ENCODE results near the gene STKLD1. TPM values are rescaled to one million over a fixed set of nuclear protein-coding genes. Genes with fewer than 3 reads are reported as not detected.
A peak's percentile ranks its signal among the peaks of the same experiment; 100 is the strongest.

STKLD1 gene
- total RNA-seq, 1 experiment from 2014 or later, result 3.4 TPM

GRCh38 chr9:133357656-133358055, 18.5 kb upstream of the STKLD1 start:
- H3K4me1 Mint-ChIP-seq (ENCODE audit: low read depth, unreplicated experiment), result peaks cover 20% of the 10 kb centered on the region
- H3K9me3 Mint-ChIP-seq (ENCODE audit: unreplicated experiment), result no peaks in the 10 kb centered on the region
- no peak overlapping the region for H3K27ac Mint-ChIP-seq (ENCODE audit: unreplicated experiment)
- H3K4me3 Mint-ChIP-seq (ENCODE audit: unreplicated experiment), result peak overlapping the region; percentile 86
- POLR2A ChIA-PET, result no interaction called here
- Histone ChIP-seq H3K27me3 (replicated peaks; ENCODE audit: control insufficient read depth, insufficient read depth, low read length) (no peaks in the 10 kb centered on the region), H3K9me3 (no peaks in the 10 kb centered on the region), H3K4me1 (peaks cover 14% of the 10 kb centered on the region), H3K36me3 (ENCODE audit: control insufficient read depth, insufficient read depth, low read length) (peaks cover 5% of the 10 kb centered on the region), H3K4me3 (ENCODE audit: low read depth, low read length) (peak overlapping the region; percentile 62)
- CTCF ChIA-PET, result interaction anchor here (0.9 to 1.8 kb wide), 7 partner anchors 8 to 170 kb away, joined by 3 to 9 read pairs (median 3); partner anchors contain the start of genes MED22 and RPL7A
- H3K27me3 Mint-ChIP-seq (ENCODE audit: insufficient read depth, unreplicated experiment), result no peaks in the 10 kb centered on the region
- intact Hi-C loops (cut with micrococcal nuclease; ENCODE audit: unreplicated experiment), result loop anchor here (2.0 kb wide), 2 partner anchors 19 to 37 kb away; partner anchors contain the start of genes STKLD1 and SURF4
- no peak for TF ChIP-seq CTCF (IDR thresholded peaks at IDR 0.05; ENCODE audit: insufficient read depth in 1 of 2, low read depth in 1 of 2, low read length in 1 of 2, severe bottlenecking in 1 of 2, unreplicated experiment in 1 of 2)
- DNase-seq, result no peak
- no TSS peak for BruUV-seq (replicated peaks)
- H3K36me3 Mint-ChIP-seq (ENCODE audit: insufficient read depth, unreplicated experiment), result peaks cover 93% of the 10 kb centered on the region

- BruUV-seq (replicated peaks), result no TSS peak
- no peak overlapping the region for H3K4me3 Mint-ChIP-seq (ENCODE audit: unreplicated experiment)
- TF ChIP-seq CTCF (IDR thresholded peaks at IDR 0.05; ENCODE audit: insufficient read depth in 1 of 2, low read depth in 1 of 2, low read length in 1 of 2, severe bottlenecking in 1 of 2, unreplicated experiment in 1 of 2), result peak; percentile 32 to 57
- Histone ChIP-seq H3K9me3 (no peaks in the 10 kb centered on the region), H3K4me1 (peaks cover 14% of the 10 kb centered on the region), H3K4me3 (ENCODE audit: low read depth, low read length) (no peak overlapping the region), H3K27me3 (replicated peaks; ENCODE audit: control insufficient read depth, insufficient read depth, low read length) (no peaks in the 10 kb centered on the region), H3K36me3 (ENCODE audit: control insufficient read depth, insufficient read depth, low read length) (peaks cover 2% of the 10 kb centered on the region)
- no peaks in the 10 kb centered on the region for H3K9me3 Mint-ChIP-seq (ENCODE audit: unreplicated experiment)
- DNase-seq, result peak; percentile 58 to 70
- intact Hi-C loops (cut with micrococcal nuclease; ENCODE audit: unreplicated experiment), result loop anchor here (1.0 kb wide), 2 partner anchors 45 to 127 kb away; no protein-coding TSS in a partner anchor
- peaks cover 20% of the 10 kb centered on the region for H3K4me1 Mint-ChIP-seq (ENCODE audit: low read depth, unreplicated experiment)
- peak overlapping the region; percentile 42 for H3K27ac Mint-ChIP-seq (ENCODE audit: unreplicated experiment)
- CTCF ChIA-PET, result interaction anchor here (0.6 kb wide), 1 partner anchor 119 kb away, joined by 4 read pairs; the partner anchor contains the start of gene SLC2A6
- POLR2A ChIA-PET, result interaction anchor here (1.1 kb wide), 1 partner anchor 100 kb away, joined by 3 read pairs; the partner anchor contains the start of gene CACFD1
- no peaks in the 10 kb centered on the region for H3K27me3 Mint-ChIP-seq (ENCODE audit: insufficient read depth, unreplicated experiment)
- peaks cover 94% of the 10 kb centered on the region for H3K36me3 Mint-ChIP-seq (ENCODE audit: insufficient read depth, unreplicated experiment)
Observed at GRCh38 chr9:133359399-133360175, 16.6 kb upstream of the STKLD1 start.

- Histone ChIP-seq H3K36me3 (ENCODE audit: control insufficient read depth, insufficient read depth, low read length) (peaks cover 4% of the 10 kb centered on the region), H3K4me1 (peaks cover 8% of the 10 kb centered on the region), H3K27me3 (replicated peaks; ENCODE audit: control insufficient read depth, insufficient read depth, low read length) (no peaks in the 10 kb centered on the region), H3K4me3 (ENCODE audit: low read depth, low read length) (no peak overlapping the region), H3K9me3 (no peaks in the 10 kb centered on the region)
- Mint-ChIP-seq H3K27me3 (ENCODE audit: insufficient read depth, unreplicated experiment) (no peaks in the 10 kb centered on the region), H3K9me3 (ENCODE audit: unreplicated experiment) (no peaks in the 10 kb centered on the region), H3K36me3 (ENCODE audit: insufficient read depth, unreplicated experiment) (peaks cover 97% of the 10 kb centered on the region), H3K4me3 (ENCODE audit: unreplicated experiment) (no peak overlapping the region), H3K27ac (ENCODE audit: unreplicated experiment) (peak overlapping the region; percentile 38), H3K4me1 (ENCODE audit: low read depth, unreplicated experiment) (peaks cover 20% of the 10 kb centered on the region)
- ChIA-PET POLR2A (interaction anchor here (0.5 to 1.1 kb wide), 2 partner anchors 23 to 99 kb away, joined by 3 read pairs; partner anchors contain the start of gene CACFD1), CTCF (interaction anchor here (0.5 to 0.6 kb wide), 2 partner anchors 29 to 118 kb away, joined by 4 read pairs; partner anchors contain the start of gene SLC2A6)
- DNase-seq, result no peak
- no peak for TF ChIP-seq CTCF (IDR thresholded peaks at IDR 0.05; ENCODE audit: insufficient read depth in 1 of 2, low read depth in 1 of 2, low read length in 1 of 2, severe bottlenecking in 1 of 2, unreplicated experiment in 1 of 2)
- intact Hi-C loops (cut with micrococcal nuclease; ENCODE audit: unreplicated experiment), result no loop called here
- BruUV-seq (replicated peaks), result no TSS peak
Observed at GRCh38 chr9:133360400-133361393, 15.5 kb upstream of the STKLD1 start.
